Central memory CD8-positive, alpha-beta T cell (primary cell): Measurements from ENCODE around the gene CCDC28B.

Source experiments
- ATAC-seq: fragments of 150-1000 bp; cut with Tn5 transposase; replicated peaks from 2 replicates; pipeline ENCODE4 v1.10.0; 2022; ENCODE audit warnings: mild to moderate bottlenecking, moderate FRiP score, moderate number of reproducible peaks; ENCODE audit not compliant: poor library complexity, severe bottlenecking; ENCODE audit errors: extremely low read depth
- DNase-seq, 2 donors: peaks; one replicate each; pipeline ENCODE4 v3.0.0; 2021; ENCODE audit warnings: low spot score in 2 of 2
- H3K27ac Mint-ChIP-seq: one replicate; pipeline ENCODE4 v1.8.0; 2022; ENCODE audit warnings: low read depth, mild to moderate bottlenecking, moderate library complexity, mixed read lengths
- H3K27me3 Mint-ChIP-seq: one replicate; pipeline ENCODE4 v1.8.0; 2022; ENCODE audit warnings: mixed read lengths
- H3K36me3 Mint-ChIP-seq: one replicate; pipeline ENCODE4 v1.8.0; 2022; ENCODE audit warnings: mild to moderate bottlenecking, moderate library complexity, mixed read lengths; ENCODE audit not compliant: insufficient read depth
- H3K4me1 Mint-ChIP-seq: one replicate; pipeline ENCODE4 v1.8.0; 2022; ENCODE audit warnings: mixed read lengths
- H3K4me3 Mint-ChIP-seq: one replicate; pipeline ENCODE4 v1.8.0; 2022; ENCODE audit warnings: mild to moderate bottlenecking, moderate library complexity, mixed read lengths
- H3K9me3 Mint-ChIP-seq: one replicate; pipeline ENCODE4 v1.8.0; 2022; ENCODE audit warnings: mixed read lengths

The CCDC28B gene

DNA sequence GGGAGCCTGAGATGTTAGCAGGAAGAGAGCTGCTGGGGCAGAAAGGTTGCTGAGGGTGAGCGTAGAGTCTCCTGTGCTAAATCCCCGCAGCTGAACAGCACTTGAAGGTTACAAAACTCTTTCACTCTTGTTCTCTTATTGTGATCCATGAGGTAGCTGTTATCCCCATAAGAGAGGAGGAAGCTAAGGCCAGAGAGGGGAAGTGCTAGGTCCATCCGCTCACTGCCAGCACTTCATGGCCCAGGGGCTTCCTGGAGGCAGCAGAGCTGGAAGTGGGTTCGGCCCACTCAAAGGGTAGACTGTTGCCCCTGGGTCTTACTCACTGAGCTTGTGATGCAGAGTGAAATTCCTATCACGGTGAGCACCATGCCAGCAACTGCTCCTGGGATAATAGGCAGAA is 16.2 kb downstream of the CCDC28B start:
- H3K36me3 Mint-ChIP-seq: peaks cover 11% of the 10 kb centered on the region
- H3K27ac Mint-ChIP-seq: no peak overlapping the region
- peaks cover 18% of the 10 kb centered on the region for H3K4me1 Mint-ChIP-seq
- ATAC-seq (no peak), DNase-seq (no peak)
- H3K4me3 Mint-ChIP-seq: no peak overlapping the region
- no peaks in the 10 kb centered on the region for H3K9me3 Mint-ChIP-seq
- no peaks in the 10 kb centered on the region for H3K27me3 Mint-ChIP-seq

DNA sequence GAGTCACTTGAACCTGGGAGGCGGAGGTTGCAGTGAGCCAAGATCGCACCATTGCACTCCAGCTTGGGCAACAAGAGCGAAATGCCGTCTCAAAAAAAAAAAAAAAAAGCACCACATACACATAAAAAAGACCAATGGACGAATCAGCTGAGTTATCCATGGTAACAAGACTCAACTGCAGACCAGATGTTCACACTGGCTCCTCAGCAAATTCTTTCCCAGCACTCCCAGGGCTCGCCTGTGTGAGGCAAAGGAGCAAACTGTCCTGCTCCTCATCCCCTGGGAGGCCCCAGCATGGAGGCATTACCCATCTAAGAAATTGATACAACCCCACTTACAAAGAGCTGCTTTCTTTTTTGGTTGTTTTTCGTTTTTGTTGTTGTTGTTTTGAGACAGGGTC is 18.6 kb downstream of the CCDC28B start:
- no peaks in the 10 kb centered on the region for H3K27me3 Mint-ChIP-seq
- ATAC-seq: no peak
- DNase-seq: no peak
- no peak overlapping the region for H3K4me3 Mint-ChIP-seq
- peaks cover 19% of the 10 kb centered on the region for H3K36me3 Mint-ChIP-seq
- peaks cover 29% of the 10 kb centered on the region for H3K4me1 Mint-ChIP-seq
- no peaks in the 10 kb centered on the region for H3K9me3 Mint-ChIP-seq
- no peak overlapping the region for H3K27ac Mint-ChIP-seq

DNA sequence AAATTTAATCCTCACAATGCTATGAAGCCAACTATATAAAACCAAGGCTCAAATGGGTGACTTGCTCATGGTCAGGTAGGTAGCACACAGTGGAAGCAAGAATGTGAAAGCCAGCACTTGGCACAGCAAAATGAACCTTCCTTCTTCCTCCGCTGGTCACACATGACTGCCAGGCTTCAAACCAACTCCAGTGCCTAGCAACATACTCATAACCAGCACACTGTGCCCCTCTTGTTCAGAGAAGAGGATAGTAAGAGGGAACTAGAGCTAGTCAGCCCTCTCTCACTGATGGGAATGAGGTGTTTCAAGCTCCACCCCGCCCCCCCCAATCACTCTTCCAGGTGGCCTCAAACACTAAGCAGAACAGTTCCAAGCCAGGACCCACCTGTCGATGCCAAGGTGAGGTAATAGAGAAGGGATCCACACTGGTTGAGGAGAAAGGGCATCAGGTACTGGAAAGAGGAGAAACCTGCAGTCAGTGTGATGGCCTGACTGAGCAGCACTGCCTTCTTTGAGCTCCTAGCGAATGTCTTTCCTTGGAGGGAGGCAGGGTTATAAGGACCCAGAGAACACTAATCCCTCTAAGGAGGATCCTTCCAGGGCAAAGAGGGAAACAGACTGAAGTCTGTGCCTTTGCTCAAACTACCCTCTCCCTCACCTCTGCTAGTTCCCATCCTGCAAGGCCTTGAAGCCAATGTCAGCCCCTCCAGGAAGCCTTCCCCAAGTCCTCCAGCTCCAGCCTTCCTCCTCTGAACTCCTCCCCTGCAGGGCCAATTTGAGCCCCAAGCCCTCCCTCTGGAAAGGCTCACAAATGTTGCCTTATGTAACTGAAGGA is 20.6 kb downstream of the CCDC28B start:
- H3K27ac Mint-ChIP-seq: peak overlapping the region; percentile 95
- no peaks in the 10 kb centered on the region for H3K27me3 Mint-ChIP-seq
- H3K9me3 Mint-ChIP-seq: no peaks in the 10 kb centered on the region
- H3K4me3 Mint-ChIP-seq: peak overlapping the region; percentile 88
- no peak for DNase-seq
- no peak for ATAC-seq
- H3K4me1 Mint-ChIP-seq: peaks cover 24% of the 10 kb centered on the region
- H3K36me3 Mint-ChIP-seq: peaks cover 29% of the 10 kb centered on the region

DNA sequence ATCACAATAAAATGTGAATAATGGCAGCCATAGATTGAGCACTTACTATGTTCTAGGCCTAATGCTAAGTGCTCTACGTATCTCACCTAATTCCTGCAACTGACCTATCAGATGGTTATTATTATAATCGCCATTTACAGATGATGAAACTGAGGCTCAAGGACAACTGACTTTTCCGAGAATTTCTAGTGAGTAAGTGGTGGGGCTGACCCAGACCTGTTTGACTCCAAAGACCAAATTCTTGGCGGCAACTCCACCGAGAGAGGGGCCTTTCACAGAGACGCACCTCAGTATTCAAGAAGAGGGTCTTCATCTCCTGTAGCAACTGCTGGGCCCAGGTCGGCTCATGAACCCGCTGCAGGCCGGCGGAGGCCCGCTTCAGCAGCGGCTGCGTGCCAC is 21.2 kb downstream of the CCDC28B start:
- ATAC-seq (no peak), DNase-seq (no peak)
- peak overlapping the region; percentile 95 for H3K27ac Mint-ChIP-seq
- H3K9me3 Mint-ChIP-seq: no peaks in the 10 kb centered on the region
- H3K4me1 Mint-ChIP-seq: peaks cover 24% of the 10 kb centered on the region
- H3K4me3 Mint-ChIP-seq: peak overlapping the region; percentile 88
- H3K27me3 Mint-ChIP-seq: no peaks in the 10 kb centered on the region
- peaks cover 35% of the 10 kb centered on the region for H3K36me3 Mint-ChIP-seq

- H3K9me3 Mint-ChIP-seq: no peaks in the 10 kb centered on the region
- peak; percentile 80 to 84 for DNase-seq
- H3K36me3 Mint-ChIP-seq: peaks cover 38% of the 10 kb centered on the region
- peak within 1 kb of the TSS; percentile 88 for H3K4me3 Mint-ChIP-seq
- ATAC-seq: peak; percentile 95
- peak within 1 kb of the TSS; percentile 95 for H3K27ac Mint-ChIP-seq
- H3K27me3 Mint-ChIP-seq: no peaks in the 10 kb centered on the region
- H3K4me1 Mint-ChIP-seq: peaks cover 24% of the 10 kb centered on the region
Measured at GRCh38 chr1:32221980-32222755, 21.8 kb downstream of the CCDC28B start, which contains the start of the genes EIF3I and TMEM234. Gene EIF3I, plus strand, starts transcription at chr1:32222407. Its CDS starts 35 bp downstream, at chr1:32222442. Gene TMEM234, minus strand, starts transcription at chr1:32222353. Its CDS starts 31 bp downstream, at chr1:32222322.

DNA sequence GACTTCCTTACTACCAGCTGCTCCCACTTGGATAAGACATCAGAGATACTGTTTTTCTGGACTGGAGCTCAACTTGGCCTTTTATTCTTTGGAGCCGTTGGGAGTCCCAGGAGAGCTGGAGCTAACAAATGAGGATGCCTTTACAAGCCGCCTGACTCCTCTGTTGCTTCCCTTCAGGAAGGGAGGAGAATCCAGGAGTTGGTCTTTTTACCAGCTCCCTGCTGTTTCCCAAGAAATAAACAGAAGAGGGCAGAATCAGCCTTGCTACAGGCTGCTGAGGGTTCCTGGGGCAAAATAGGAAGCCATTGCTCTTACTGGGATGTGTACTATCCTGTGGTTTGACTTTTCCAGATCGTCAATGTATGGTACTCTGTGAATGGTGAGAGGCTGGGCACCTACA is 23.3 kb downstream of the CCDC28B start:
- ATAC-seq (no peak), DNase-seq (no peak)
- Mint-ChIP-seq H3K4me3 (peak overlapping the region; percentile 49), H3K4me1 (peaks cover 30% of the 10 kb centered on the region), H3K27ac (no peak overlapping the region), H3K27me3 (no peaks in the 10 kb centered on the region), H3K9me3 (no peaks in the 10 kb centered on the region), H3K36me3 (peaks cover 49% of the 10 kb centered on the region)

GRCh38 chr1:32224285-32224684 is 23.9 kb downstream of the CCDC28B start:
- ATAC-seq (no peak), DNase-seq (no peak)
- H3K27ac Mint-ChIP-seq: no peak overlapping the region
- H3K9me3 Mint-ChIP-seq: no peaks in the 10 kb centered on the region
- H3K36me3 Mint-ChIP-seq: peaks cover 53% of the 10 kb centered on the region
- H3K27me3 Mint-ChIP-seq: no peaks in the 10 kb centered on the region
- peak overlapping the region; percentile 49 for H3K4me3 Mint-ChIP-seq
- H3K4me1 Mint-ChIP-seq: peaks cover 30% of the 10 kb centered on the region

- DNase-seq (no peak), ATAC-seq (no peak)
- H3K4me1 Mint-ChIP-seq: peaks cover 13% of the 10 kb centered on the region
- H3K36me3 Mint-ChIP-seq: peaks cover 58% of the 10 kb centered on the region
- no peaks in the 10 kb centered on the region for H3K9me3 Mint-ChIP-seq
- no peaks in the 10 kb centered on the region for H3K27me3 Mint-ChIP-seq
- no peak overlapping the region for H3K27ac Mint-ChIP-seq
- H3K4me3 Mint-ChIP-seq: no peak overlapping the region
Measured at GRCh38 chr1:32228771-32229170, 28.4 kb downstream of the CCDC28B start.

DNA sequence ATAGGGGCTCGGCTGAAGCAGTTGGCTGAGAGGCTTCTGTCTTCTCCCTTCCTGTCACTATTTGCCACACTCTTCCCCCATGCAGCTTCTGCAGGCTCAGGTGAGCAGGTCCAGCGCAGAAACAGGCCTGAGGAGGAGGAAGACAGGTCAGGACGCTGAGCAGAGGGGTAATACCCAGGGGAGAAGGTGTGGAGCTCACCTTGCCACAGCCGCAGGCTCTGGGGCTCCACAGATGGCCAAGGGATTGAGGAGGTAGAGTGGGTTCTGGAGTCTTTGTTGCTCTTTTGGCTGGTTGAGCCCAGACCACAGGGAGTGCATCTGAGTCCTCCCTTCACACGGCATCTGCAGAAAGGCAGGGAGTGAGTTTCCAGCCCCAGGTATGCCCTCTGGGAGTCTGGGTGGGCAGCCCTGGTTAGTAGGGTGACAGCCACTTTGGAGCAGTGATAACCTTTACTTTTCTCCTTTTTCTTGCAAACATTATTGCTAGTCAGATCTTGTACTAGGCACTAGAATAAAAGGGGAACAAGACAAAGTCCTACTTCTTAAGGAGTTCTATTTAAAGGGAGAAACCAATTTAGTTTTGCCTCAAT is 31.5 kb downstream of the CCDC28B start:
- DNase-seq (no peak), ATAC-seq (no peak)
- Mint-ChIP-seq H3K9me3 (no peaks in the 10 kb centered on the region), H3K27me3 (no peaks in the 10 kb centered on the region), H3K36me3 (peaks cover 38% of the 10 kb centered on the region), H3K27ac (no peak overlapping the region), H3K4me3 (no peak overlapping the region), H3K4me1 (peaks cover 6% of the 10 kb centered on the region)

- Mint-ChIP-seq H3K27me3 (no peaks in the 10 kb centered on the region), H3K4me3 (no peak overlapping the region), H3K27ac (no peak overlapping the region), H3K9me3 (no peaks in the 10 kb centered on the region), H3K36me3 (peaks cover 31% of the 10 kb centered on the region), H3K4me1 (peaks cover 2% of the 10 kb centered on the region)
- ATAC-seq (no peak), DNase-seq (no peak)
Measured at GRCh38 chr1:32232558-32233304, 32.3 kb downstream of the CCDC28B start.

- Mint-ChIP-seq H3K9me3 (no peaks in the 10 kb centered on the region), H3K36me3 (peaks cover 12% of the 10 kb centered on the region), H3K27me3 (no peaks in the 10 kb centered on the region), H3K4me3 (no peak overlapping the region), H3K4me1 (no peaks in the 10 kb centered on the region), H3K27ac (no peak overlapping the region)
- DNase-seq: no peak
- ATAC-seq: no peak
Measured at GRCh38 chr1:32234792-32235191, 34.4 kb downstream of the CCDC28B start.

DNA sequence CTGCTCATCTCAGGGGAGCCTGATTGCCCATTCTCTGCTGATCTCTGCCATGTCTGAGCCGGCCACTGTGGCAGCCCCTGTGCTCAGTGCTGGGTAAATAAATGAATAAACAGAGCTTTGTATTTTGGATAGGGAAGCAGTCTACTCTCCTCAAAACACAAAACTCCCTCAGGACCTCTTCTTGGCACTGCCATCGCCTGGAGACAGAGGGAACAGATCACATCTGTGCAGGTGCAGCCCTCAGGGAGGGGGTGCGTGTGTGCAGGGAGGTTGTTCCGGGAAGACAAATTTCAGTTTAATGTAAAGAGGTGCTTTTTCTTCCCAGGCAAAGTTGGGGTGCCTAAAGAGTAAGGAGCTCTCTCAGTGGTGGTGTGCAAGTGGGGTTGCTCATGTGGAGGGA is 38.9 kb downstream of the CCDC28B start:
- no peaks in the 10 kb centered on the region for H3K9me3 Mint-ChIP-seq
- H3K4me3 Mint-ChIP-seq: peak overlapping the region; percentile 85
- peaks cover 7% of the 10 kb centered on the region for H3K36me3 Mint-ChIP-seq
- DNase-seq (no peak), ATAC-seq (no peak)
- H3K27me3 Mint-ChIP-seq: no peaks in the 10 kb centered on the region
- peak overlapping the region; percentile 30 for H3K27ac Mint-ChIP-seq
- H3K4me1 Mint-ChIP-seq: peaks cover 8% of the 10 kb centered on the region
